Measurements from ENCODE around the gene E2F4. TPM values are rescaled to one million over a fixed set of nuclear protein-coding genes. Genes with fewer than 3 reads are reported as not detected.

Gene E2F4
- total and polyA plus RNA-seq, 11 donors, result 25.2 to 71.3 (median 33.7) TPM

DNA sequence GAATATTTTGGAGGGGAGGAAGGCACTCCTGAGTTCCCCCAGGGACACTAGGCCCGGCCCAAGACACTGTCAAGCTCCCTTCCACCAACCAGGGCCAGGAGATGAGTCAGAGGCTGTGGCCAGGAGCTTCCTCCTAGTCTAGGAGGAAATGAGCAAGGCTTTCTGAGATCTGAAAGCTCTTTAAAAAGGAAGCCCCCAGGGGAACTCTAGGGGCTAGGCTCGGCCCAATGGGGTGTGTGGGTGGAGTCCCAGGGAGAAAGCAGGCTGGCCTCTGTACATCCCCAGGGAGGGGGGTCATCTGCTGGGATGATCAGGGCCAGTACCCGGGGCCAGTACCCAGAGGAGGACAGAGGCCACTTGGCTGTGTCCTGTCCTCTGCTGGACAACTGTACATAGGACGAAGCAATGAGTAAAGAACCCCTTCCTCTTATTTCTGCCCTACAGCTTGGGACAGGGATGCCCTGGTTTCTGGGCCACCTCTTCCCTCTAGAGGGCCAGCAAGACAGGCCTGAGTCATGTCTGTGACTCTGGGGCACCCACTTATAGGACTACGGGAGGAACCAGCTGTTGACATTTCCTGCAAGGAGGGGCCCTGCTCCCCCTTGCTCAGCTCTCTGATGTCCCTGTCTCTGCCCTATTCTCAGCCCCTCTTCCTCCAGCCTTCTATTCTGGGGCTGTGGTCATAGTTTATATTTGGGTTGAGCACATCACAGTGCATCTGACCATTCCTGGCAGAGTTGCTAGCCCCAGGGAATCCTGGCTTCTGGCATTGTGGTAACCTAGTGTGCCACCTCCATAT lies 52.6 kb downstream of the E2F4 start:
- intact Hi-C loops (cut with DNase I), result loop anchor here in 2 of 10 donors (5.0 kb wide), 2 partner anchors 52 to 72 kb away; partner anchors contain the start of genes NOL3 (in 2 of the 2), E2F4 (in 1 of the 2) and EXOC3L1 (in 1 of the 2)
- peak overlapping the region; percentile 82 to 100 (median 94) for H3K27ac ChIP-seq
- H3K9me3 ChIP-seq, result no peaks in the 10 kb centered on the region
- peaks cover 0 to 6% (median 0%) of the 10 kb centered on the region in 9 donors for H3K27me3 ChIP-seq
- peaks cover 39 to 93% (median 72%) of the 10 kb centered on the region in 12 donors for H3K4me1 ChIP-seq
- ATAC-seq (peak; percentile 43 to 60 (median 56)), DNase-seq (peak; percentile 81 to 93 (median 88))
- TF ChIP-seq, protein P1, sequence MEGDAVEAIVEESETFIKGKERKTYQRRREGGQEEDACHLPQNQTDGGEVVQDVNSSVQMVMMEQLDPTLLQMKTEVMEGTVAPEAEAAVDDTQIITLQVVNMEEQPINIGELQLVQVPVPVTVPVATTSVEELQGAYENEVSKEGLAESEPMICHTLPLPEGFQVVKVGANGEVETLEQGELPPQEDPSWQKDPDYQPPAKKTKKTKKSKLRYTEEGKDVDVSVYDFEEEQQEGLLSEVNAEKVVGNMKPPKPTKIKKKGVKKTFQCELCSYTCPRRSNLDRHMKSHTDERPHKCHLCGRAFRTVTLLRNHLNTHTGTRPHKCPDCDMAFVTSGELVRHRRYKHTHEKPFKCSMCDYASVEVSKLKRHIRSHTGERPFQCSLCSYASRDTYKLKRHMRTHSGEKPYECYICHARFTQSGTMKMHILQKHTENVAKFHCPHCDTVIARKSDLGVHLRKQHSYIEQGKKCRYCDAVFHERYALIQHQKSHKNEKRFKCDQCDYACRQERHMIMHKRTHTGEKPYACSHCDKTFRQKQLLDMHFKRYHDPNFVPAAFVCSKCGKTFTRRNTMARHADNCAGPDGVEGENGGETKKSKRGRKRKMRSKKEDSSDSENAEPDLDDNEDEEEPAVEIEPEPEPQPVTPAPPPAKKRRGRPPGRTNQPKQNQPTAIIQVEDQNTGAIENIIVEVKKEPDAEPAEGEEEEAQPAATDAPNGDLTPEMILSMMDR (IDR thresholded peaks at IDR 0.05), result peak in 2 of 12 donors; percentile 16 to 25
- TF ChIP-seq POLR2A (IDR thresholded peaks at IDR 0.05), result peak; percentile 8 to 29
- 0 to 23% (median 5%) methylated on average over 3 to 5 of the region's 5 CpGs for WGBS, 4 donors
- peak overlapping the region in 9 of 12 donors; percentile 0 to 94 (median 79) for H3K4me3 ChIP-seq
- peaks cover 0 to 9% (median 1%) of the 10 kb centered on the region in 9 donors for H3K36me3 ChIP-seq

GRCh38 chr16:67245186-67245585 lies 53.2 kb downstream of the E2F4 start:
- intact Hi-C loops (cut with DNase I), result loop anchor here in 2 of 10 donors (5.0 kb wide), 2 partner anchors 53 to 73 kb away; partner anchors contain the start of genes NOL3 (in 2 of the 2), E2F4 (in 1 of the 2) and EXOC3L1 (in 1 of the 2)
- H3K36me3 ChIP-seq, result peaks cover 0 to 5% (median 0%) of the 10 kb centered on the region in 9 donors
- peaks cover 39 to 92% (median 72%) of the 10 kb centered on the region in 12 donors for H3K4me1 ChIP-seq
- DNase-seq (no peak), ATAC-seq (no peak)
- H3K4me3 ChIP-seq, result peak overlapping the region in 10 of 12 donors; percentile 72 to 94 (median 89)
- no peak for TF ChIP-seq POLR2A (IDR thresholded peaks at IDR 0.05)
- TF ChIP-seq, protein P1 (IDR thresholded peaks at IDR 0.05), result no peak
- H3K27me3 ChIP-seq, result peaks cover 0 to 10% (median 0%) of the 10 kb centered on the region in 9 donors
- no peaks in the 10 kb centered on the region for H3K9me3 ChIP-seq
- H3K27ac ChIP-seq, result peak overlapping the region; percentile 82 to 100 (median 94)
- 46 to 57% (median 52%) methylated on average over 4 of the region's 4 CpGs for WGBS, 4 donors

GRCh38 chr16:67245674-67246080 lies 53.7 kb downstream of the E2F4 start:
- H3K9me3 ChIP-seq, result no peaks in the 10 kb centered on the region
- H3K4me3 ChIP-seq, result peak overlapping the region; percentile 56 to 94 (median 86)
- H3K36me3 ChIP-seq, result peaks cover 0 to 5% (median 0%) of the 10 kb centered on the region in 9 donors
- peak overlapping the region; percentile 82 to 100 (median 94) for H3K27ac ChIP-seq
- intact Hi-C loops (cut with DNase I), result loop anchor here in 2 of 10 donors (2.0 to 5.0 kb wide), 4 partner anchors 19 to 73 kb away; partner anchors contain the start of genes NOL3 (in 2 of the 2), E2F4 (in 1 of the 2), EXOC3L1 (in 1 of the 2) and TMEM208 (in 1 of the 2)
- TF ChIP-seq, protein P1 (IDR thresholded peaks at IDR 0.05), result no peak
- TF ChIP-seq POLR2A (IDR thresholded peaks at IDR 0.05), result no peak
- H3K4me1 ChIP-seq, result peaks cover 34 to 87% (median 67%) of the 10 kb centered on the region in 12 donors
- ATAC-seq (no peak), DNase-seq (no peak)
- WGBS, 4 donors, result 4 to 12% (median 8%) methylated on average over 7 to 8 of the region's 8 CpGs
- H3K27me3 ChIP-seq, result peaks cover 0 to 10% (median 0%) of the 10 kb centered on the region in 9 donors

Measured in heart left ventricle (tissue), 16 donors.